NOMO-1 treated with dmso at 0.1 percent for 144 hours (cell line): ENCODE data around the gene LDAH.

Experiments used
- DNase-seq: peaks from one replicate; lab custom pipeline; 2025; ENCODE audit not compliant: unreplicated experiment; lab: John Stamatoyannopoulos, UW

The LDAH gene

DNA sequence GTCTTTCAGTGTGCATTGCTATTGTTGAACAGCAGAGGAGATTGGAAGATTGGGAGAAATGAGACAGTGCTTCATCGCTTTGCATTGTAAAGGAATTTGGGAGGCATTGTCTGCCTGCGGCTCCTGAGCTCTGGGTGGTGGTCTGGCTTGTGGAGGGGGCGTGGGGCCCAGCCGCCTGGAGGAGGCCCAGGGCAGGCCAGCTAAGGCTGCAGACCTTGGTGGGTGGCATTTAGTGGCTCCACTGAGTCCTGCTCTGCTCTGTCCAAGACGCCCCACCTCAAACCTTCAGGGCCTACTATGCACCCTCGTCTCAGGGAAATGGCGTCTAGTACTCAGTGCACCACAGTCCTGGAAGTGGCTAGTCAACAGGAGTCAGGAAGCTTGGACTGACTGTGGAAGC, 166.3 kb downstream of the LDAH start:
- no peak for DNase-seq

DNA sequence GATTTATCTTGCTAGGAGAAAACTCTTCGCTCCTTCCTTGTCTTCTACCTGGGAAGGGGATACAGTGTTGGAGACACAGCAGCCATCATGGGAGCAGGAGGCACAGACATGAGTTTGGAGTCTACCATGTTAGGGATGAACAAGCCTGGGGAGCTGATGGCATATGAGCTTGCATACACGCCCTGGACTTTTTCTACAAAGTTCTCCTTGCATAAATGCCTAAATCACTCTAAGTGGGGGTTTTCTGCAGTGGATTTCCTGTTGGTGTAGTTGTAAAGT, 168.4 kb downstream of the LDAH start:
- DNase-seq = peak; percentile 42

DNA sequence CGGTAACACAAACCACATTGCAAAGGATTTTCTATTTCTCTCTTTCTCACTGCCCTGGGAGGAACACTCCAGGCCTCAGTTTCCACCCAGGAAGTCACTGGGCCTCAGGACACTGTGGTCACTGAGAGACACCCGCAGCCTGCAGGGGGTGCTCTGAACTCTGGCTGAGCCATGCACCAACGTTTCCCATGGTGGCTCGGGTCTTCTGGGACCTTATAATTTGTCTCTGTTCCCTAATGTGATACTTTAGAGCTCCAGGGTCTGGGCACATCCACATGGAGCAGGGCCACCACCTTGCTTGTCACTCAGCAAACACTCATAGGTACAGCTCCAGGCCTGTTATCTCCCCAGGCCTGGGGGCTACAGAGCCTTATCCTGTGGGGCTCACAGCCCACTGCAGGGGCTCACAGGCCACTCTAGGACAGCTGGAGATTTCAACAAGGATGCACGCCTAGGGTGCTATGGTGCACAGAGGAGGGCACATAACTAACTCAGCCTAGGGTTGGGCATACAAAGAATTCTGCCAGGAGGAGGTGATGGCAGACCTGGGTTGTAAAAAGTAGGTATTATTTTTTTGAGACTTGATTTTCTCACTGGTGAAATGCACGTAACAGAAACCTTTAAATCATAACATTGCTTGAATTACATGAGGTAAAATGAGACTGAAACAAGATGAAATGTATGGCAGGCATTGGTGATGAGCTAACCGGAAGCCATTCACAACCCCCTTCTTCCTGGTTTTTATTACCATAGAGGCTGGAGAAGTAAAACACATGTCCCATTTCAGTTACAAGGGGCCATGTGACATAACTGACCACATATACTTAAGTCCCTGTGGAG, 169.0 kb downstream of the LDAH start:
- peak; percentile 42 for DNase-seq

- no peak for DNase-seq
Measured at GRCh38 chr2:20652673-20653575, 170.0 kb downstream of the LDAH start.

DNA sequence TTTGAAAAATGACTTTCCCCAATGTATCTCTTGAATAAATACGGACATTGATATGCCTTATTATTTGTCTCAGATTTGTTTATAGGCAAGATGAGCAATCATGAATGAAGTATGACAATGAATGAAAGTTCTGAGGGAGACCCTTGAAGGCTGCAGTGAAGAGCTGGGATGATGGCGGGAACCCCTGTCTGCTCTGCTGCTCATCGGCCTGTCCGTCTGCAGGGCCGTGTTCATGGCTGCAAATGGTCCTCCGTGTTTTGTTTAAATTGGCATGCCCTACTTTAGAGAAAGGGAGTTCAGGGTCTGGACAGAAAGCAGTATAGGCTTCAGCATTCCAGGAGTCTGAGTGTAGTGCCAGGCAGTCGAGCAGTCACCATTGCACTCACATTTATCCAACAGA, 170.8 kb downstream of the LDAH start:
- DNase-seq = no peak

- no peak for DNase-seq
Measured at GRCh38 chr2:20651731-20652099, 171.2 kb downstream of the LDAH start.

- peak; percentile 70 for DNase-seq
Measured at GRCh38 chr2:20650877-20651730, 171.8 kb downstream of the LDAH start, which contains the start of gene HS1BP3. Gene HS1BP3 (minus strand): TSS chr2:20651098. CDS start chr2:20651063, 35 bp downstream.

DNA sequence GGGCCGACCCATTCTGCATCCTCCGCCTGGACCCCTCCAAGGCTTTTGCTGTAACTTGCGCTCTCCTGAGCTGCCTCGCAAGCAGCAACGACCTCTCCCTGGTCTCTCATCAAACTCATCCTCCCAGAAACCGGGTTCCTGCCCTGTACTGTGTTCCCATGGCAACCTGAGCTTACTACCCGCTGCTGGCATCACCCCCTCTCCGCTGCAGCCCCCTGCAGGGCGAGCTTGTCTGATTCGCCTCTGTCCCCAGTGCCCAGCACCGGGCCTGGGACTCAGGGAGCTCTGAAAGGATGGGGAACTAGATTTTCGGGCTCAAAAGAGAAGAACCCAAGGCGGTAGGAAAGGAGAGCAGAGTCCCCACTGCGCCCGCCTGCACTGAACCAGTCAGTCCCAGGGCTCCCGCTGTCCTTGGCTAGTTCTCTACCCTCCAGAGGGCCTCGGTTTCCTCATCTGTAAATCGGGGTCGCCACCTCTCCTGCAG, 172.5 kb downstream of the LDAH start:
- DNase-seq = no peak

DNA sequence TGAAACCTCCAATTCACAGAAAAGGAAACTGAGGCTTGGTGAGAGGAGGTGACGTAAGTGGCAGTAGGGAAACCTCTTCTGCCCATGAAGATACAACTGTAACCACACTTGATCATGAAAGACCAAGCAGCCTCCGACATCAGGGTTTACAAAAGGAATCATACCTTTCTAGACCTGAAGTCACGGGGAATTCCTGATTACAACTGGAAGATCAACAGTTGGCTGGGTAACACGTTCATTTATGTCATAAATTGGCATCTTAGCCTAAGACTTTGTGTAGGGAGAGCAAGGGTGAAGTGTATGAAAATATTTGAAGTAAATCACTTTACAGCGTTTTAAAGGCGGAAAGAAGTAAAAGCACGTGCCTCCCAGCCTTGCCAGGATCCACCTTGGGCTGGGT, 172.9 kb downstream of the LDAH start:
- DNase-seq = no peak

- no peak for DNase-seq
Measured at GRCh38 chr2:20649576-20649975, 173.3 kb downstream of the LDAH start.

DNA sequence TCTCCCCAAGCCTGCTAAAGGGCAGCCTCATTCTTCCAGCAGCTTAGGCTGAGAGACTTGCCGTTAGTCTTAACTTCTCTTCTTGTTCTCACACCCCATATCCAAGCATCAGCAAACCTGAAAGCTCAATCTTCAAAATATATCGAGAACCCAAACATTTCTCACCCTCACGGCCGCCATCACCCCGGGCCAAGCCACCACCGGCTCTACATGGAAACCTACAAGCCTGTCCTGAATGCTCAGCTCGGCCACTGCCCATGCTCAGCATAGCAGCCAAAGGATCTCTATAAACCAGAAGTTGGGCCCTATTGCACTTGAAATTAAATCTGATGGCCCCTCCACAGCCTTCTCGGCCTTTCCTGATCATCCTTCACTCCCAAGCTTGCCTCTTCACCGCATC, 174.1 kb downstream of the LDAH start:
- DNase-seq = no peak

- DNase-seq = no peak
Measured at GRCh38 chr2:20648206-20648605, 174.7 kb downstream of the LDAH start.

- no peak for DNase-seq
Measured at GRCh38 chr2:20647738-20648137, 175.2 kb downstream of the LDAH start.

DNA sequence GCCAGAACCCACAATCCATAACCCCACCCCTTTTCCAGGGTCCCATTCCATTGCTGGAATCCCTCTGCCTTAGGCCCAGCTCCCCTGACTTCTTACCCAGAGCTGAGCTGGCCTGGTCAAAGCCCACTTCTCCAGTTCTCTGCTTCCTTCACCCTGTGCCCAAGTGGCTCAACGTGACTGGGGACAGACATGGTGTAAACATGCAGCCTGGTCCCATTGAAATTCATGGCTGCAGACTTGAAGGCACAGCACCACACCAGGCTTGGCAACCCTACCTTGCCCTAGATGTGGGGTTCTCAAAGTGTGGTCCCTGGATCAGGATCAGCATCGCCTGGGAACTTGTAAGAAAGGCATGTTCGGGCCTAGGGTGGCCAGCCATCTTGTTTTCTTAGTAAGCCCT, 175.7 kb downstream of the LDAH start:
- DNase-seq = no peak

- DNase-seq = no peak
Measured at GRCh38 chr2:20646446-20646845, 176.5 kb downstream of the LDAH start.

- no peak for DNase-seq
Measured at GRCh38 chr2:20645761-20646160, 177.1 kb downstream of the LDAH start.

DNA sequence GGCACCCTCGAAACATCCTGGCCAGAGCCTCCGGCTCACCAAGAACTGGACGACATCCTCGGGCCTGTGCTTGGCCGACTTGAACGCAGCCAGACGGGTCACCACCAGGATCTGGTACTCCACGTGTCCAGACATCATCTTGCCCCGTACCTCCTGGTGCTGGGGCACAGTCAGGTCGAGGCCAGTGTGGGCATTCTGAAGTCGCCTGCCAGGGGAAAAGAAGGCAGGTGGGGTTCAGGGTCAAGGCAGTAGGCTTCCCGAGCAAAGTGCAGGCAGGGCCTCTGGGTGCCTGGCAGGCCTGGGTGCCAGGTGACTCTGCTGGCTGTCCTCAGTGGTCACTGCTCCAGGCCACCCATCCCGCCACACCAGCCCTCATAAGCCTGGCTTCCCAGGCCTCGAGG, 177.6 kb downstream of the LDAH start:
- DNase-seq = no peak

- DNase-seq = no peak
Measured at GRCh38 chr2:20643826-20644225, 179.1 kb downstream of the LDAH start.

- DNase-seq = no peak
Measured at GRCh38 chr2:20643060-20643459, 179.8 kb downstream of the LDAH start.

DNA sequence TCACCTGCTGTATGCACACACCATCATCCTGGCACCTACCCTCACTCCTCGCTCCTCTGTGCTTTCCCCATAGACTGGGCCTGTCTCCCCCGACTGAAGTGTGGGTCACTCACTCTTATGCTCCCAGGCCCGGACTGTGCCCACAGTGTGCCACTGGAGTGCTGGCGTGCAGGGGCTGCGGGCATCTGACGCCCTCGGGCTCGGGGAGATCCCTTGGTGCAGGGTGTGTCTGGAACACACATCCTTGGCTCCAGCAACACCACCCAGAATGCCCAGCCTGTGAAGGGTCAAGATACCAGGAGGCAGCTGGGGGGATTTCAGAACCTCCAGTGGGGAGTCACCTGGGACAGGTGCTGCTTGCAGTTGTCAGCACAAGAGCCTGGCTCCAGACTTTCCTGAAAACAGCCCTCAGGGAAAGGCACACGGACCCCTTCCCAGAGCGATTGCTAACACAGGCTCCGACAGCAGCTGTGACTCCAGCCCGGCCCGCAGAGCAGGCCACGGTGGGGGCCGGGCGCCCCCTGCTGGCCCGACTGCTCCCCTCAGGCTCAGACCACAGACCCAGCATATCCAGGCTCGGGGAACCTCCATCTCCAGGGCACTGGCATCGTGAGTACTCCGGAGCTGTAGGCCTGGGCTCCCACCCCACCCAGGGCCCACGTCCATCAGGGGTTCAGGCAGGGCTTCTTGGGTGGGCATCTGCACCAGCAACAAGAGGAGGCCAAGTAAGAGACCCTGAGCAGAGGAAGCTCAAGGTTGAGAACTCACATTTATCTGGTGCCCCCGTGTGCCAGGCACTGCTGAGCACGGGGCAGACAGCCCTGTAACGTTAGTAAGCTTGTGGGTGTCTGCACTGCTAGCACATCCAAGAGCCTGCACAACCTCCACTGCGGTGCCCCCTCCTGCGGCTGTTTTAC, 180.6 kb downstream of the LDAH start:
- peak; percentile 33 for DNase-seq
